Gastrocnemius medialis (tissue), 4 donors: Measurements from ENCODE around the gene DAB2IP. TPM values are rescaled to one million over a fixed set of nuclear protein-coding genes. Genes with fewer than 3 reads are reported as not detected.

Experiments
- ATAC-seq, 2 donors: fragments of 150-250 bp; one replicate each; pipeline ENCODE4 v1.9.1; 2016
- DNase-seq, 2 donors: peaks; one replicate each; pipeline ENCODE4 v3.0.0-alpha.2; 2019
- H3K27ac ChIP-seq, 4 donors: fragments of 200-600 bp; sonication (generic); 1 replicate in 1 of 4; 2 replicates in 3 of 4; pipeline ENCODE4 v1.5.1; 2016 to 2018; ENCODE audit warnings: mild to moderate bottlenecking in 2 of 4, moderate library complexity in 1 of 4
- H3K27me3 ChIP-seq, 3 donors: fragments of 200-600 bp; sonication (generic) in 2 of 3; 1 replicate in 1 of 3; 2 replicates in 2 of 3; pipeline versions ENCODE4 v1.5.1 to v1.6.0; 2016 to 2019; ENCODE audit warnings: mild to moderate bottlenecking in 1 of 3, moderate library complexity in 1 of 3
- H3K36me3 ChIP-seq, 2 donors: fragments of 200-600 bp; sonication (generic) in 1 of 2; one replicate each; pipeline ENCODE4 v1.5.1; 2017 to 2018
- H3K4me1 ChIP-seq, 2 donors: fragments of 200-600 bp; sonication (generic) in 1 of 2; one replicate each; pipeline ENCODE4 v1.5.1; 2016 to 2017; ENCODE audit warnings: mild to moderate bottlenecking in 2 of 2
- H3K4me3 ChIP-seq, 4 donors: fragments of 200-600 bp; sonication (generic) in 3 of 4; 1 replicate in 1 of 4; 2 replicates in 3 of 4; pipeline ENCODE4 v1.5.1; 2016 to 2019; ENCODE audit warnings: mild to moderate bottlenecking in 2 of 4
- H3K9me3 ChIP-seq, 3 donors: fragments of 200-600 bp; sonication (generic) in 2 of 3; 1 replicate in 1 of 3; 2 replicates in 2 of 3; pipeline ENCODE4 v1.5.1; 2016 to 2019
- CTCF ChIP-seq, 5 experiments: fragments of 450-650 bp in 3 of 5; fragments of 200-600 bp in 2 of 5; sonication (generic) in 2 of 5; IDR thresholded peaks in 4 of 5; conservative IDR thresholded peaks in 1 of 5; 1 replicate in 4 of 5; 2 replicates in 1 of 5; pipeline ENCODE4 v1.5.1; 2016 to 2019; ENCODE audit warnings: antibody characterized with exemption in 5 of 5, mild to moderate bottlenecking in 3 of 5, moderate library complexity in 3 of 5
- POLR2A ChIP-seq, 2 donors: fragments of 450-650 bp; IDR thresholded peaks; one replicate each; pipeline ENCODE4 v1.6.1; 2017; ENCODE audit warnings: antibody characterized with exemption in 2 of 2, mild to moderate bottlenecking in 2 of 2, moderate library complexity in 2 of 2
- in situ Hi-C, 4 donors: fragments of 200-750 bp; cut with MboI; loops; one replicate each; pipeline versions ENCODE4 v1.15.0 to v1.8.0; 2017; ENCODE audit warnings: low sequenced_read_pairs in 4 of 4
- intact Hi-C: fragments of 100-400 bp; cut with DNase I; formaldehyde crosslinking; loops from one replicate; pipeline ENCODE4 v1.15.1; 2023; ENCODE audit warnings: low total_unique reads
- total RNA-seq, 4 donors: library from RNA; depleted of rRNA; stranded (reverse); fragments of >200 nt; gene quantifications; one replicate each; pipeline versions ENCODE4 v1.1.0 to v1.2.3, GENCODE V29; 2016

The DAB2IP gene
- total RNA-seq, 4 donors from 2014 or later, result 22.7 to 68.2 (median 37.4) TPM

GRCh38 chr9:121703014-121703734 lies 51.7 kb downstream of the DAB2IP start:
- intact Hi-C loops, result no loop called here
- TF ChIP-seq CTCF (IDR thresholded peaks at IDR 0.05 in 4 of 5, conservative IDR thresholded peaks at IDR 0.05 in 1 of 5) (no peak), POLR2A (IDR thresholded peaks at IDR 0.05) (no peak)
- peak overlapping the region in 1 of 4 donors; percentile 78 for H3K27ac ChIP-seq
- in situ Hi-C loops, result loop anchor here in 1 of 4 donors (25.0 kb wide), 1 partner anchor 284 kb away; no protein-coding TSS in a partner anchor
- H3K9me3 ChIP-seq, result no peaks in the 10 kb centered on the region
- peaks cover 53 to 60% of the 10 kb centered on the region in 2 donors for H3K4me1 ChIP-seq
- ATAC-seq (no peak), DNase-seq (no peak)
- H3K36me3 ChIP-seq, result no peaks in the 10 kb centered on the region
- H3K27me3 ChIP-seq, result no peaks in the 10 kb centered on the region
- no peak overlapping the region for H3K4me3 ChIP-seq

GRCh38 chr9:121704281-121704680 lies 52.8 kb downstream of the DAB2IP start:
- TF ChIP-seq CTCF (IDR thresholded peaks at IDR 0.05 in 4 of 5, conservative IDR thresholded peaks at IDR 0.05 in 1 of 5) (no peak), POLR2A (IDR thresholded peaks at IDR 0.05) (no peak)
- Histone ChIP-seq H3K27me3 (no peaks in the 10 kb centered on the region), H3K4me3 (no peak overlapping the region), H3K4me1 (peaks cover 64 to 71% of the 10 kb centered on the region in 2 donors), H3K27ac (no peak overlapping the region), H3K36me3 (no peaks in the 10 kb centered on the region), H3K9me3 (no peaks in the 10 kb centered on the region)
- in situ Hi-C loops, result loop anchor here in 1 of 4 donors (25.0 kb wide), 1 partner anchor 283 kb away; no protein-coding TSS in a partner anchor
- DNase-seq, result no peak
- no peak for ATAC-seq
- intact Hi-C loops, result no loop called here

- ATAC-seq, result no peak
- TF ChIP-seq CTCF (IDR thresholded peaks at IDR 0.05 in 4 of 5, conservative IDR thresholded peaks at IDR 0.05 in 1 of 5) (no peak), POLR2A (IDR thresholded peaks at IDR 0.05) (no peak)
- no peaks in the 10 kb centered on the region for H3K27me3 ChIP-seq
- in situ Hi-C loops, result loop anchor here in 1 of 4 donors (25.0 kb wide), 1 partner anchor 281 kb away; no protein-coding TSS in a partner anchor
- H3K36me3 ChIP-seq, result no peaks in the 10 kb centered on the region
- peaks cover 64 to 72% of the 10 kb centered on the region in 2 donors for H3K4me1 ChIP-seq
- H3K4me3 ChIP-seq, result no peak overlapping the region
- H3K9me3 ChIP-seq, result no peaks in the 10 kb centered on the region
- no peak for DNase-seq
- intact Hi-C loops, result no loop called here
- H3K27ac ChIP-seq, result no peak overlapping the region
These were observed 54.8 kb downstream of the DAB2IP start for GRCh38 chr9:121706149-121706750.

- TF ChIP-seq CTCF (IDR thresholded peaks at IDR 0.05 in 4 of 5, conservative IDR thresholded peaks at IDR 0.05 in 1 of 5), result no peak
- no peak for TF ChIP-seq POLR2A (IDR thresholded peaks at IDR 0.05)
- intact Hi-C loops, result no loop called here
- ATAC-seq (no peak), DNase-seq (no peak)
- Histone ChIP-seq H3K36me3 (no peaks in the 10 kb centered on the region), H3K4me1 (peaks cover 71 to 72% of the 10 kb centered on the region in 2 donors), H3K9me3 (no peaks in the 10 kb centered on the region), H3K4me3 (no peak overlapping the region), H3K27me3 (no peaks in the 10 kb centered on the region), H3K27ac (peak overlapping the region; percentile 70 to 83 (median 76))
- in situ Hi-C loops, result loop anchor here in 1 of 4 donors (25.0 kb wide), 1 partner anchor 280 kb away; no protein-coding TSS in a partner anchor
These were observed 56.3 kb downstream of the DAB2IP start for GRCh38 chr9:121707477-121708424.
